Left renal cortex interstitium (tissue), 4 donors: ENCODE results near the gene IFT25. TPM values are rescaled to one million over a fixed set of nuclear protein-coding genes. Genes with fewer than 3 reads are reported as not detected.

Experiments used
- DNase-seq, 4 donors: peaks; one replicate each; pipeline ENCODE4 v3.0.0-alpha.2; 2013; ENCODE audit warnings: low read depth in 4 of 4, low spot score in 2 of 4, missing footprints in 1 of 4
- polyA plus RNA-seq, 4 donors: library from polyadenylated mRNA; unstranded; fragments of 120-200 nt; gene quantifications; one replicate each; pipeline ENCODE4 v1.2.1, GENCODE V29; 2013; ENCODE audit not compliant: insufficient read length in 4 of 4

Gene IFT25
- polyA plus RNA-seq, 4 donors = 44.9 to 66.6 (median 48.3) TPM

GRCh38 chr1:53934170-53934765 is 11.2 kb downstream of the IFT25 start:
- no peak for DNase-seq

GRCh38 chr1:53931523-53931922 is 14.0 kb downstream of the IFT25 start:
- DNase-seq = no peak

- DNase-seq = no peak
These were observed 14.6 kb downstream of the IFT25 start for GRCh38 chr1:53930932-53931331.

GRCh38 chr1:53929246-53929960 is 16.1 kb downstream of the IFT25 start:
- DNase-seq = peak in 1 of 4 donors; percentile 21

GRCh38 chr1:53927376-53927881 is 18.1 kb downstream of the IFT25 start:
- DNase-seq = no peak

GRCh38 chr1:53919675-53920066 is 25.8 kb downstream of the IFT25 start:
- no peak for DNase-seq

- no peak for DNase-seq
These were observed 27.2 kb downstream of the IFT25 start for GRCh38 chr1:53918343-53918742.

- no peak for DNase-seq
These were observed 32.0 kb downstream of the IFT25 start for GRCh38 chr1:53913352-53914033.

- DNase-seq = no peak
These were observed 34.1 kb downstream of the IFT25 start for GRCh38 chr1:53911442-53911841.

GRCh38 chr1:53909946-53910345 is 35.6 kb downstream of the IFT25 start:
- no peak for DNase-seq

GRCh38 chr1:53906121-53906520 is 39.4 kb downstream of the IFT25 start:
- no peak for DNase-seq

GRCh38 chr1:53905509-53905908 is 40.0 kb downstream of the IFT25 start:
- DNase-seq = no peak

- DNase-seq = no peak
These were observed 43.0 kb downstream of the IFT25 start for GRCh38 chr1:53902235-53903138.

- DNase-seq = no peak
These were observed 45.8 kb downstream of the IFT25 start for GRCh38 chr1:53899708-53900107.

- peak in 3 of 4 donors; percentile 68 to 75 (median 74) for DNase-seq
These were observed 46.3 kb downstream of the IFT25 start for GRCh38 chr1:53899206-53899628.

GRCh38 chr1:53896635-53897229 is 48.8 kb downstream of the IFT25 start:
- no peak for DNase-seq

GRCh38 chr1:53895421-53895820 is 50.1 kb downstream of the IFT25 start:
- no peak for DNase-seq

- no peak for DNase-seq
These were observed 50.9 kb downstream of the IFT25 start for GRCh38 chr1:53894644-53895043.

- no peak for DNase-seq
These were observed 51.4 kb downstream of the IFT25 start, which contains the start of gene DIO1 for GRCh38 chr1:53893999-53894636. DIO1 (plus strand) TSS chr1:53894187; CDS start chr1:53894211, 24 bp downstream.

- DNase-seq = no peak
These were observed 52.6 kb downstream of the IFT25 start for GRCh38 chr1:53892911-53893310.
